LHCN-M2 (cell line): ENCODE measurements around the gene SERINC5. TPM values are rescaled to one million over a fixed set of nuclear protein-coding genes. Genes with fewer than 3 reads are reported as not detected.
"Not testable (repeated sequence)": the region's sequence is repeated elsewhere in the genome, so short reads cannot be mapped to it uniquely, and the experiment has no call there.

Experiments used
- DNase-seq: peaks from one replicate; pipeline ENCODE4 v3.0.0-alpha.2; 2012; ENCODE audit warnings: low read depth
- total RNA-seq: library from RNA; depleted of rRNA; stranded (reverse); fragments of >200 nt; gene quantifications from 2 replicates; pipeline ENCODE4 v1.2.3, GENCODE V29; 2014

The SERINC5 gene
- total RNA-seq, 1 experiment from 2014 or later: 15.6 TPM

DNA sequence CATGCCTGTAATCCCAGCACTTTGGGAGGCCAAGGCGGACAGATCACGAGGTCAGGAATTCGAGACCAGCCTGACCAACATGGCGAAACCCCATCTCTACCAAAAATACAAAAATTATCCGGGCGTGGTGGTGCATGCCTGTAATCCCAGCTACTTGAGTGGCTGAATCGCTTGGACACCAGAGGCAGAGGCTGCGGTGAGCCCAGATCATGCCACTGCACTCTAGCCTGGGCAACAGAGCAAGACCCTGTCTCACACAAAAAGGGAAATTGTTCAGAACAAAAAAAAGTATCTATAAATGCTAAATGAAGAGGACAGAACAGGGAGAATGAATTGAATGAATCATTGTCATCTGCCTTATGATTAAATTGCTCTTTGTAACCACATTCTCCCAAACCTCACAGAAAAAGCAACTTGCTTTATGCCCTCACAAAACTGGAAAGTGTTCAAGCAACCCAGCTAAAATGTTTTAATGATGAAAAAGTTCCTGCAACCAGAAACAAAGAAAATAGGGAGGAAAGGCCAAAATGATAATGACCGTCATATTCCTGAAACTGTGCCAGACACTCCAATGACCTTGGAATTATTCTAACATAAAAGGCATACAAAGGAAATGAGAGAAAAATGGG lies 83.7 kb downstream of the SERINC5 start:
- DNase-seq: peak; percentile 31

DNA sequence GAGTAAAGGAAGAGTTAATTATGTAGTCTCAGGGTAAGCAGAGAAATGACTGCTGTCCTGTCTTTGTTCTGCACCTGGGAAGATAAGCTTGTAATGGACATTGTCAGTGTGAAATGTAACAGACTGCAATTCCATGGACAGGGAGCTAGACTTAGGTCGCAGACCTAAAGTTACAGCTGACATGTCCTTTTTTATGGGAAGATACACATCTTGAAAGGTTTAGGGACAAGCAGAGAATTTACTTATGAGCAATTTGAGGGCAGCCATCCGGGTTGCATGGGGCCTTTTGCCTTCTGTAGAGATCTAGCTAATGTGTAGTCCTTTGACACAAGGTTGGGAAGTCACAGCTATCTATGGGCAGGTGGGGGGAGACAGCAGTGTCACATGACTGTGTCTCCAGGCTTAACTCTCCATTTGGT lies 85.7 kb downstream of the SERINC5 start:
- DNase-seq: no peak

DNA sequence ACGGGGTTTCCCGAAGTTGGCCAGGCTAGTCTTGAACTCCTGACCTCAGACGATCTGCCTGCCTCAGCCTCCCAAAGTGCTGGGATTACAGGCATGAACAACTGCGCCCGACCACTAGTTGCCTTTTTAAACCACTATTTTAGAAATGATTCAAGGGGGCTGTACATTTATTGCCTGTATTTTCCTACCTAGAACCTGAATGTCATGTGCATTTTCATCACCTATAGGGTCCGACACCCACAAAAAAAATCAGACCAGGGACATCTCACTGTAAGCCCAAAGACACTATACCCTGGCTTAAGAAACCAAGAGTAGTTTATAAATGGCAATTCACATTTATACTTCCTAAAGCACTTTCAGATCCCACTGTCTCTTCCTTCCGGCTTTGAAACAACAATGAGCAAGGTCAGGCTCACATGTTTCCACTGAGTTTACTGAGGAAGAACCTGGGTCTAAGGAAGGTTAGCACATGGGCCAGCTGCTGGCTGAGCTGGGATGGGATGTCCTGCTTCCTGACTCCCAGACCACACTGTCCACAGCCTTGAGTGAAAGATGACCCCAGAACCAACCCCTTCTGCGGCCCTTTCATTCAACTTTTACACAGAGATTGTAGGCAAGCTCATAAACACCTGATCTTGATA lies 87.3 kb downstream of the SERINC5 start:
- DNase-seq: no peak

- no peak for DNase-seq
These were observed 90.4 kb downstream of the SERINC5 start for GRCh38 chr5:80165452-80165851.

DNA sequence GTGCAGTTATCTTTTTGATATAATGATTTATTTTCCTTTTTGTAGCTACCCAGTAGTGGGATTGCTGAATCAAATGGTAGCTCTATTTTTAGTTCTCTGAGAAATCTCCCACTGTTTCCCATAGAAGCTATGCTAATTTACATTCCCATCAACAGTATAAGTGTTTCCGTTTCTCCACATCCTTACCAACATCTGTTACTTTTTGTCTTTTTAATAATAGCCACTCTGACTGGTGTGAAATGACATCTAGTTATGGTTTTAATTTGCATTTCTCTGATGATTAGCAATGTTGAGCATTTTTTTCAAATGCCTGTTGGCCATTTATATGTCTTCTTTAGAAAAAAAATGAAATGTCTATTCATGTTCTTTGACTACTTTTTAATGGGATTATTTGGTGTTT lies 94.7 kb downstream of the SERINC5 start:
- no peak for DNase-seq

- DNase-seq: no peak
These were observed 95.6 kb downstream of the SERINC5 start for GRCh38 chr5:80160242-80160641.

- no peak for DNase-seq
These were observed 96.6 kb downstream of the SERINC5 start for GRCh38 chr5:80159133-80159815.

GRCh38 chr5:80156156-80156555 lies 99.7 kb downstream of the SERINC5 start:
- no peak for DNase-seq

DNA sequence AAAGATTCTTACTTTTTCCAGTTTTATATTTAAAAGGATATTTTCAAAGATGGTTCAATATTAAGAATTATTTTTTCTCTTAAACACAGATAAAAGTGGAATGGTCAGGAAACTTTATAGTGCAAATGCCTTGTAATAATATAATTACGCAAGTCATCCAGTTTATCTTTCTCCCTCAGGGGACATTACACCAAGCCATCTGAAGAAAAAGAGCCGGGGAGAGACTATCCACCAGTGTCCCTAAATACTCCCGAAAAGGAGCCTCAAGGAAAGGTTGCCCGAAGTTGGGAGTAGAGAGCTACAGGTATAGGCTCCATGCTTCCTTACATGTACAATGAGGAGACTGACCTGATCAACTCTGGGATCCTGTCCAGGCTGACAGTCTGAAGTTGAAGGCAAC lies 101.1 kb downstream of the SERINC5 start:
- no peak for DNase-seq

DNA sequence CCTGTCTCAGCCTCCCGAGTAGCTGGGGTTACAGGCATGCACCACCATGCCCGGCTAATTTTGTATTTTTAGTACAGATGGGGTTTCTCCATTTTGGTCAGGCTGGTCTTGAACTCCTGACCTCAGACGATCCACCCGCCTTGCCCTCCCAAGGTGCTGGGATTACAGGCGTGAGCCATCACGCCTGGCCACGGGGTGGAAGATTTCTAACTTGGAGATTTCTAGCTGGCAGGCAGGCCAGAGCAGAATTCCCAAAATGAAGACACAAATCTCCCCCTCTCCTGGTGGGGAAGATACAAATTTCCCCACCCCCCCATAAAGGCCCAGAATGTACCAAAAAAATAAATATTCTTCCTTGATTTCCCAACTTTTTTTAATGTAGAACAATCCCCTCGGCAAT lies 101.6 kb downstream of the SERINC5 start:
- not testable (repeated sequence) for DNase-seq

GRCh38 chr5:80153586-80154126 lies 102.2 kb downstream of the SERINC5 start:
- no peak for DNase-seq

DNA sequence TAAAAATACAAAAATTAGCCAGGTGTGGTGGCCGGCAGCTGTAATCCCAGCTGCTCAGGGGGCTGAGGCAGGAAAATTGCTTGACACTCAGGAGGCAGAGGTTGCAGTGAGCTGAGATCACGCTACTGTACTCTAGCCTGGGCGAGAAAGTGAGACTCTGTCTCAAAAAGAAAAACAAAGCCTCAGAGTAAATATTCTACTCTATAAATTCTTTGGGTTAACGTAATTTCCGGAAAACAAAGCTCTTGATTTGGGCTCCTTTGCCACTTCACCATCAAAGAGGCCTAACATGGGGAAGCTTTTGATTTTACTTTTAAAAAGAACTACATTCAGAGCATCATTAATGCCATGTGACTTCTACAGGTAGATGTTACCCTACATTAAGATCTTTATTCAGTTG lies 103.1 kb downstream of the SERINC5 start:
- no peak for DNase-seq

DNA sequence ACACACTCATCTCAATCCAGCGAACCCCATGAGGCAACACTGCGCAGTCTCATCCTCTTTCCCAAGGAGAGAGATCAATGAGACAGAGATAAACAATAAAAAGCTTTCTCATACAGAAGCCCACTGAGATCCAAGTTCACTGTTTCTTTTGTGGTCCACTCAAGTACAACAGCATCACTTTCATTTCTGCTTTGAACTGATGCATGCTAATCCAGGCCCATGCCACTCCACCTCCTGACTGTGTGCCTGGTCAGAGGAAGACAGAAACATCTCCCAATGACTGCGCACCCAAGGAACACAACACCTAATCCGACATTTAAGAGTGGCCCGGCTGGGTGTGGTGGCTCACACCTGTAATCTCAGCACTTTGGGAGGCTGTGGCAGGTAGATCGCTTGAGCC lies 104.0 kb downstream of the SERINC5 start:
- DNase-seq: no peak

DNA sequence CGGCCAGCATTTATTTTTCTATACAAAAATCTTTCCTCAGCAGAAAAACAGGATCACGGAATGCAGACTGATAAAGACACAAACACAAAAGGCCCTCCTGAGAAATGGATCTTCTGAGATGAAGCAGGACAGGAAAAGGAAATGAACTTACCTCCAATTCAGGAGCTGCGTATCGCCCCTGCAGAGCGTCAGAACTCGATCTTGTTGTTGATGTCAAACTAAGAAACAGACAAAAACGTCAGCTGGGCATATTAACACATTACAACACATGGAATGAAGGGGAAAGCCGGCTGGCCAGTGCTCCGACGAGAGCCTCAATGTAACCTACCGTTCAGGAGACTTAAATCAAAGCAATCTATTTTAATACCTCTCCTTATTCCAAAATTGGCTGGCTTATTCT lies 105.1 kb downstream of the SERINC5 start:
- no peak for DNase-seq

GRCh38 chr5:80149161-80149609 lies 106.7 kb downstream of the SERINC5 start:
- DNase-seq: no peak

- DNase-seq: no peak
These were observed 108.6 kb downstream of the SERINC5 start for GRCh38 chr5:80147119-80147815.

DNA sequence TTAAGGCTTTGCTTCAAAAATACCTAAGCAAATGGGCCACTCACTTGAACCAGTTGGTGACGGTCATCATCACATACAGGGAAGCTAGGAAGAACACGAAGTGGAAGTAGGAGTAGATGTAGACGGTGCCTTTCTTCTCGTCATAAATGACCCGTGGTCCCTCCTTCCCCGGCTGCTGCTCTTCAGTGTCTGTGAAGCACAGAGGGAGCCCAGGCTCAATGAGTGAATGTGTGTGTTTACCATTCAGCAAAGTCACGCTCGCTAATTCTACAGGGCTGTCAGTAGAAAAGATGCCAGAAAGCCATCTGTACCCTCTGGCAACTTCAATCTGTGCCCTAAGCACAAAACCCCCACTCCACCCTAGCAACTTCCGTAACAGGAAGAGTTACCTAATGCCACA lies 109.8 kb downstream of the SERINC5 start:
- DNase-seq: no peak

DNA sequence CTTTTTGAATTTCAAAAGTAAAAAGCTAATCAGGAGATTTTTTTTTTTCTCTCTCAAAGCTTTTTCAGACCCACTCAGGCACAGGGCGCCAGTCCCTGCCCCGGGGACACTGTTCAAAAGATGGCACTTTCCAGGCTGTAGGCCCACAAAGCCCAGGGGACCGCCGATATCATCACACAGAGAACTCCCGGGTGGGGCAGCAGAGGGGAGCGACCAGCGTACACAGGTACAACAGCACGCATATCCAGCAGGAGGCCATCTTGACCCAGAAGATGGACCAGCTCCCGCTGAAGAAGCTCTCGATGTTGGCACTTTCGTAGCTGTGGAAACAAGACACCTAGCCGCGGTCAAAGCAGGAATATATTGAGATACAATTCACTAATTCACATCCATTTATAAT lies 112.4 kb downstream of the SERINC5 start:
- DNase-seq: no peak

DNA sequence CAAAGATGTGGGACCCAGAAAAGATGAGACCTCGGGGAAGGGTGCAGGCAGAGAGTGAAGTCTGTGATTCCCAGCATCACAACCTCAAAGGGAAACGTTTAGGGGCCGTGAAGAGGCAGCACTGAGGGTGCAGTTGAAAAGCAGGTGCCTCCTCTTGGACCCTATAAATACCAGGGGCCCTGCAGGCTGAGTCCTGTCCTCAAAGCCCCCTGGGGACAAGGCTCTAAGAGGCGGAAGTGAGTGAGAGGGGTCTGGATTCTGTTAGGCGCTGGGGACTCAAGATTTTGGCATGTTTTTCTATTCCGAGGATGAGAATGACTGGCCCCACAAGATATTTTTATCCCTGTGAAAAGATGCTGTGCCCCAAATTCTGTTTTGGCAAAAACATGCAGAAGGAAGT lies 112.9 kb downstream of the SERINC5 start:
- DNase-seq: no peak

DNA sequence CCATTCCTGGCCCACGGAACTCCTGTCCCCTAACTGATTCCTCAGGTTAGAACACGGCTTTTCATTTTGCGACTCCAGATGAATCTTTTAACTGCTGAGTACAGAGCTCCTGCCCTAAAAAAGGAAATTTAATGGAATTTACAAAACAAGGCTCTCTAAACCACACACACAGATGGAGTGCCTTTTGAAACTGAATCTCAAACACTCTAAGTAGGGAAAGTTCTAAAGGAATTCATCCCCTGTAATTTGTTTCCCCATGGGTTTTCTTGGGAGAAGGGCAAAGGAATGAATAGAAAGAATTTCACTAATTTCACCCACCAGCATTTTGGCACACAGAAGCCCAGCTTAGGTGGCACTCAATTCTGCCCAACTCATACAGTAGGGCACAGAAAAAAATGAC lies 114.2 kb downstream of the SERINC5 start:
- peak; percentile 12 for DNase-seq

DNA sequence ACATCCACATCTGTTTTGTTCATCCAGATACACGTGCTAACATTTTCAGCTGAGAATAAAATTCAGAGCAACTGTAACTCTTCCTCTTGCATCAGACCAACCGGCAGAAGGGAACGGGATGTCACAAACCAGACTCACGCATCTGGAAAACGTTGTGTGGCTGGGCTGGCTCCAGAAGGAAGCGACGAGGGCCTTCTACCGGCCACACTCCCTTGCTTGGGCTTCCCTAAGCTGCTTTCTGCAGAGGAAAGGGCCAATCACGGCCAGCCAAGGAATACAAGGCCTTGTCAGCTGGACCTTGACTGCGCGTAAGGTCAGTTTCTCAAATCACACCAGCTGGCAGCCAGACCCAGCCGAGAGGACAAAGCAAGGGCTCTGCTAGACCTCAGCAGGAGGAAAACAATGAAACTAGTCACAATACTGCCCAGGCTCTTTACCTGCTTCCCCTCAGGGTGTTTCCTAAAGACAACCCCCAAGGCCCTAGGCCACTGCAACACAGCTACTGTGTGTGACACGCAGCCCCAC lies 114.6 kb downstream of the SERINC5 start:
- DNase-seq: no peak

GRCh38 chr5:80140496-80140895 lies 115.4 kb downstream of the SERINC5 start:
- DNase-seq: no peak
